Left renal cortex interstitium (tissue), 4 donors: ENCODE data around the gene TBC1D8. TPM values are rescaled to one million over a fixed set of nuclear protein-coding genes. Genes with fewer than 3 reads are reported as not detected.

Source experiments
- DNase-seq, 4 donors: peaks; one replicate each; pipeline ENCODE4 v3.0.0-alpha.2; 2013; ENCODE audit warnings: low read depth in 4 of 4, low spot score in 2 of 4, missing footprints in 1 of 4
- polyA plus RNA-seq, 4 donors: library from polyadenylated mRNA; unstranded; fragments of 120-200 nt; gene quantifications; one replicate each; pipeline ENCODE4 v1.2.1, GENCODE V29; 2013; ENCODE audit not compliant: insufficient read length in 4 of 4

Gene TBC1D8
- polyA plus RNA-seq, 4 donors = 24.9 to 44.6 (median 35.5) TPM

- DNase-seq = no peak
These were observed 12.8 kb upstream of the TBC1D8 start for GRCh38 chr2:101164021-101164420.

DNA sequence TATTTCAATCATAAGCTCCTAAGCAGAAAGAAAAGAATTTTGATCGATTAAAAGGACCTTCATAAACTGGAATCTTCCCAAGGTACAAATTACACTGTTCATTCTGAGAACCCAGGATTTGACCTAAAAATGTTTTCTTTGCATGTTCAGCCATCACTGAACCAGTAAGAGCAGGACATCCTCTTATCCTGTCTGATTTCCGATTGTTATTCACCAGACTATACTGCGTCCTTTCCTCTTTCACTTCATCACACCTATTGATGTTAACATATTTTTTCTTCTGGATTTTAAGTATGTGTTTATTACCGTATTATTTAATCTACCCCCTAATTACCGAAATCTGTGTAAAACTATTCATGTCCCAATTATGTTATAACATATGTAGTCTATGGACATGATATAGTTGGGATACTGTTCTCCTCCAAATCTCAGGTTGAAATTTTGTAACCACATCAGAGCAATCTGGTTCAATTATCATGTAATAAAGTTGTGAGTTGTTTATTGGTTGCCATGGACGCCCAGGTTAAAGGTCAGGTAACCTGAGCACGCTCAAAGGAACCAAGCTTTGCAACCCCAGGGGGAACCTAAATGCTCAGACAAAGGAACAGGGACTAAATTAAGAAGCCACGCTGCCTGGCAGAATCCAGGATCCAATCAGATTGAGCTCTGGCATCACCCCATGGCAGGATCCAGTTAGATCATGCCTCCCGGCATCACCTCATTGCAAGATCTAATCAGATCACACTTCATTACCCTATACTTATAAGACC is 11.6 kb upstream of the TBC1D8 start:
- no peak for DNase-seq

GRCh38 chr2:101161658-101162057 is 10.5 kb upstream of the TBC1D8 start:
- no peak for DNase-seq

DNA sequence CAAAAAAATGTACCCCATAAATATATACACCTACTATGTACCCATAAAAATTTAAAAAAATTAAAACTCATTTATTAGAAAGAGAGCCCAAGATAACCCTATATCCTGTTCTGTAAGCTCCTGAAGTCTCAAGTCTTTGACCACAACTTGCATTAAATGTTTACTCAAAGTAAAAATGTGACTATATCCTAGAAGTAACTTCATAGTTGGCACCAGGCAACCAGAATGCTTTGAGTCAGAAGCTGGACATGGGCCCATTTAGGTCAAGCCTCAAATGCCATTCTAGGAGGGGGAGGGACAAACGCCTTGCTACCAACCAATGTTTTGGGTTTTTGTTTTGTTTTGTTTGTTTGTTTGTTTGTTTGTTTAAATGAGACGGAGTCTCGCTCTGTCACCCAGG is 9.3 kb upstream of the TBC1D8 start:
- no peak for DNase-seq

GRCh38 chr2:101159526-101159925 is 8.3 kb upstream of the TBC1D8 start:
- no peak for DNase-seq

DNA sequence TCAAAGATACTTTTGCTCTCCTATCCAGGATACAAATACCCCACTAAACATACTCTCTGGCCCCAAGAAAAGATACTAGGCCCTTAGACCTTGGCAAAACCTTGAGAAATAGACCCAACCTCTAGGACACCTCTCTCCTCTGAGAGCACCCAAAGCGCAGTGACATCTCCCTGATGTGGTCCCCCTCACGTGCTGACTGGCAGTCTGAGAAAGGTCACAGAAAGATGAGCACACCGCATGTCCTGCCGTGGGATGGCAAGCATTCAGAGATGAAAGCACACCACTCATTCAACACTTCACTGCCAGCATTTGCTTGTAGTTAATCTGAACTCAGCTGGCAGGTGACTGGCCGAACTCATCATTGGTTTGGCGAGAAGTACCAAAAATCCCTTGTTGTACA is 6.1 kb upstream of the TBC1D8 start:
- DNase-seq = no peak

GRCh38 chr2:101153787-101154186 is 2.6 kb upstream of the TBC1D8 start:
- DNase-seq = no peak

DNA sequence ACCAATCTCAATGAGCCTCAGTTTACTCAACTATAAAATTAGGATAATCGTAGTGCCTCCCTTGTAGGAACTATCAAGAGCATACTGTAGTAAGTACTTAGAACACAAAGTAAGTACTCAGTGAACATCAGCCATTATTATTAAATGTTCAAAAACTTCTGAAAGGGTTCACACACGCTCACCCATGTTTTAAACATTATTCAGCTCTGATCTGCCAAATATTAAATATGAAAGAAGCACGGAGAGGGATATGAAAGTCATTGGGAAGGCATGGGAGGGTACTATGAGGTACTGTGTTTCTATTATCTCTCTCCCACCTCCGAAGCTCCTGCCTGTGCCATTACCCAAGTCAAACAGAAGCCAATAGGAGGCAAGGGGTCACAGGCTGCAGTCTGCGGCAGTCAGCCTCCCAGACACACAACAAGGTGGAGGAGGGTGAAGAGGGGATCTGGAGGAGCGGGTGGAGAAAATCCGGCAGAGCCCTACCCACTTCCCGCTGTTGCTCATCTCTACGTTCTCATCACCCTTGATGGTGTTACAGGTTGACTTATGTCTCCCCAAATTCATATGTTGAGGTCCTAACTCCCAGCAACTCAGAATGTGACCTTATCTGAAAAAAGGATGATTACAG is 2.0 kb upstream of the TBC1D8 start:
- no peak for DNase-seq

GRCh38 chr2:101152272-101153076 is 1.3 kb upstream of the TBC1D8 start:
- peak in 1 of 4 donors; percentile 50 for DNase-seq

DNA sequence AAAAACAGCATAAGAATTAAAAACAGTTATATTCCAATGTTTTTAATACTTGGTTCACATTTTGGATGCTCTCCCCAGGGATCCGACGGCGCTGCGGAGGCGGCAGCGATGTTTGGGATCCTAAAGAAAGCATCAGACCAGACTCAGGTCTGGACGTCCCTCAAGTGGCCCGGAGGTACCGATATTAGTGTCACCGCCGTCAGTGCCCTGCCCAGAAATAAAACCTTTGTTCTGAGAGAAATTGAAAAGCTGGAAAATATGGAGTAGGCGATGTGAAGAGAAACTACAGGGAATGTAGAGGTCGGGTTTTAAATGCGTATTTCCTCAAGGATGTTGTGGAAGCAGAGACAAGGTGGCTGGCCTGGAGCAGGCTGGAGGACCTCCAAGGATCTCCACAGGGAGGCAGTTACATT is 683 bp upstream of the TBC1D8 start:
- DNase-seq = no peak

DNA sequence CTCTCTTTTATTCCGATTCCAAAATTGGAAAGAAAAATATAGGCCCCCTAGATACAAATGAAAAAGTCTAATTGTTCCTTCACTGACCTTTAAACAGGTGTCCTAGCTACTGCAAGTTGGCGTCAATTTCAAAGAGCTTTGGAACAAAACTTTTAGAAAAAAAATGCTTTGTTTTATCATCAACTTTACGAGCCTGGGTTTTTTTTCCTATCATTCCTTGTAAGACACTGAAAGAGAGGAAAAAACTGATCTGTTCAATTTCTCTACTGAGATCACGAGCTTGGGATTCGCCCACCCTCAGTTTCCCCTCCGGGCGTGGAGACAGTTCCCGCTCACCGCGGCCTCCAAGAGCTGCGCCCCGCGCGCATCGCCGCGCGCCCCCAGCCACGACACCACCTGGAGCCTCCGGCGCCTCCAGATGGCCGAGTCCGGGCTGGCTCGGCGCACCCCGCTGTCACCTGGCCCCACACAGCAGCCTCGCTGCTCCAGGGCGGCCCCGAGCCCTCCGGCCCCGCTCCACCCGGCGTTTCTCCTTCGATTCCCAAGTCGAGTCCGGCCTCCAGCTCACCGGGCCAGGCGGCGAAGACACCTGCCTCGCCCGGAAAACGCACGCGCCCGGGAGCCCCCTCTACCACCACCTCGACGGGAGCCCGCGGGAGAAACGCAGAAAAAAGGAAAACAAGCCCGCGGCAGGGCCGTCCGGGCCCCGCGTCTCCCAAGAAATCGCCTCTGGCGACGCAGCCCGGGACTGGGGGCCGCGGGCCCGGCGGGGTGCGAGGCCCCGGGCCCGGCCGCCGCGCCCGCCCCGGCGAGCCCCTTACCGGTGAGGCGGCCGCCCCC is 656 bp downstream of the TBC1D8 start:
- DNase-seq = no peak

- DNase-seq = no peak
These were observed 1.7 kb downstream of the TBC1D8 start for GRCh38 chr2:101149241-101150192.

GRCh38 chr2:101148777-101149176 is 2.4 kb downstream of the TBC1D8 start:
- no peak for DNase-seq

GRCh38 chr2:101147971-101148370 is 3.2 kb downstream of the TBC1D8 start:
- DNase-seq = no peak

- DNase-seq = no peak
These were observed 4.1 kb downstream of the TBC1D8 start for GRCh38 chr2:101147062-101147461.

- no peak for DNase-seq
These were observed 4.6 kb downstream of the TBC1D8 start for GRCh38 chr2:101146535-101146934.

DNA sequence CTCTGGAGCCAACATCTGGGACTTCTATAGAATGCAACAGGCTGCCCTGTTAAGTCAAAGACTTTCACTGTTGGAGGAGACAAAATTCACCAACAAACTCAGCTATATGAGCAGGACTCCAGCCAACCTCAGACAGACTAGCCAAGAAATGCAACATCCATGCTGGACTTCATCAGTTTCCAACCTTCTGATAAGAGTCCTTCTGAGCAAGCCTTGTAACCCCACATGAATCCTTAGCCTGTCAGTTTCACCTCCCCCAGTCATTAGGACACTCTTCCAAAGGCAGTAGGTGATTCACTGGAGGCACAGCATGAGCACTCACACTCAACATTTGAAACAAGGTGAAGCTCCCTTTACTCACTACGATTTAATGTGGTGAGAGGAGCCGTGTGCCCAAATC is 5.8 kb downstream of the TBC1D8 start:
- DNase-seq = no peak

DNA sequence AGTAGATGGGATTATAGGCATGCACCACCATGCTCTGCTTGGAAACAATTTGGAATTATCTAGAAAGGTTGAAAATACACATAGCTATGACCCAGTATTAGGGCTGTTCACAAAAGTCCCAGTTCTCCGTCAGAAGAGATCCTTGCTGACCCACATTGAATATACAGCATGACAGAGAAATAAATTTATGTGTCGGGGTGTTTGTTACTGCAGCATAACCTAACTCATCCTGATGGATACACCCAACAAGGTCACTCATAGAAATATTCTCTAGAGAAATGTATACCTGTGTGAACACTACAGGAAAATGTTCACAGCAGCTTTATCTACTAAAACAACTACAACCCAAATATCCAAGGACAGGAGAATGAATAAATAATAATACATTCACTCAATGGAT is 9.0 kb downstream of the TBC1D8 start:
- no peak for DNase-seq

- DNase-seq = no peak
These were observed 10.1 kb downstream of the TBC1D8 start for GRCh38 chr2:101140978-101141655.
